Ammon's horn (tissue), 1 donor: Measurements from ENCODE around the gene JAG1.

Experiments used
- DNase-seq: peaks from one replicate; pipeline ENCODE4 v3.0.0-alpha.2; 2016; ENCODE audit warnings: low spot score

Gene JAG1

DNA sequence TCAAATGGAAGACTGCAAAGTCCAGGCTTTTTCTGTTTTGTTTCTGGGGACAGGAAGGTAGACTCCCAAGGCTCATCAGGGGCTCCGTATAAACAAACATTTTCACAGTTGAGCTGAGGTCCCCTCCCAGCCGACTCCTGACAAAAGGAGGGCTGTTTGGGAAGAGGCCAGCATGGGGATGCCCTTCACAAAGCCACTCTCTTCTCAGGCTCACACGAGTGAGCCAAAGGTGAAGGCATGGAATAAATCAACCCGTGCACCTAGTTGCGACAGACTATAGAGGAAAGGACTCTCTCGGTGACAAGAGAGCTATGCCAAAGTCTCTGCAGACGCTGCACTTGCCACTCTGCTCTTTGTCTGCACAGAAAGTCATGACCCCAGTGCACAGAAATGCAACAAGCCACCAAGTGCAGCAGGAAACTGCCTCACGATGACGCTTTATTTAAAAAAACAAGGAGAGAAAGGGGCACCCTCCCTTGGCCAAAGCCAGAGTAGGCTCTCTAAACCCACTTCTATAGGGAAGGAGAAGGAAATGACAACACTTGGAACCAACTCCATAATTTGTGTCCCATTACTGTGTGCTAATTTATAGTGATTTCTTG lies 21.0 kb downstream of the JAG1 start:
- no peak for DNase-seq

DNA sequence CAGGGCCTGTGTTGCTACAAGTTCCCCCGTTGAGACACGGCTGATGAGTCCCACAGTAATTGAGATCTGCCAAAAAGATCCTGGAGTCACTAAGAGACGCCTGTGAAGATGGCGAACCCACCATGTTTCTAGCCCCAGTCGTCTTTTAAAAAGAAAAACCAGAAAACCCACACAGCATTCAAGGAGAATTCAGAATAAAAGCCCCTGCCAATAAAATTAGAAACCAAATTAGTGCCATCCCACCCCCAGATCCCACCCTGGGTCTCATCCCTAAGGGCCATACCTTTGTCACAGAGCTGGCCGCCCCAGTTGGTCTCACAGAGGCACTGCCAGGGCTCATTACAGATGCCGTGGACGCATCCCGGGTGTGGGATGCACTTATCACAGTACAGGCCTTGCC lies 21.6 kb downstream of the JAG1 start:
- DNase-seq: no peak

- DNase-seq: no peak
These were observed 22.4 kb downstream of the JAG1 start for GRCh38 chr20:10651227-10651990.

- DNase-seq: no peak
These were observed 24.0 kb downstream of the JAG1 start for GRCh38 chr20:10649797-10650160.

DNA sequence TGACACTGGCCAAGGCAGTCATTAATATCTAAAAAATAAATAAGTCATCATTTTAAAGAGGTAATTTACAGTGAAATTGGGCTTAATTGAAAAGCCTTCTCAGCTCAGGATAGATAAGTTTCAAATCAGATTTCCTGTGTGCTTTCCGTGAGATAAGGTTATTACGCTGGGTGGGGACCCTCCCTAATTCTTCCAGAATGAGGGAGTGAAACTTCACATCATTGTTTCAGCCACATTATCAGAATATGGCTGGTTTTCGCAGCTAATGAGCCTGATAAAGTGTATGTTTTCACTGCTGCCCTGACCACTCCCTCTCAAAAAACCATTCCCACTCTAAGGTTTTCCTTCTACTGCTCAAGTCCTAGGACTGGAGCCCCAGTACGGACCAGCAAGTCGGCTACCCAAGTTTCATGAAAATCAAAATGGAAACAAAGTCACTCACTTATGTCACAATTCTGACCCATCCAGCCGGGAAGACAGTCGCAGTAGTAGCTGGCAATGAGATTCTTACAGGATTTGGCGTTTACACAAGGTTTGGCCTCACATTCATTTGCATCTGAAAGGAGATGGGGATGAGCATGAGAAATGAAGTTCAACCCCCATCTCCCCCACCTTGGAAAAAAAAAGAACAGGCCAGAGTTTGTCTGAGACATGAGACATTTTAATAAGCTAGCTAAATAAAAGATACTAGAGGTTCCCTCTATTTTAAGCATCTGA lies 24.6 kb downstream of the JAG1 start:
- DNase-seq: no peak

- DNase-seq: no peak
These were observed 25.1 kb downstream of the JAG1 start for GRCh38 chr20:10648651-10649050.

GRCh38 chr20:10647909-10648308 lies 25.9 kb downstream of the JAG1 start:
- DNase-seq: no peak

DNA sequence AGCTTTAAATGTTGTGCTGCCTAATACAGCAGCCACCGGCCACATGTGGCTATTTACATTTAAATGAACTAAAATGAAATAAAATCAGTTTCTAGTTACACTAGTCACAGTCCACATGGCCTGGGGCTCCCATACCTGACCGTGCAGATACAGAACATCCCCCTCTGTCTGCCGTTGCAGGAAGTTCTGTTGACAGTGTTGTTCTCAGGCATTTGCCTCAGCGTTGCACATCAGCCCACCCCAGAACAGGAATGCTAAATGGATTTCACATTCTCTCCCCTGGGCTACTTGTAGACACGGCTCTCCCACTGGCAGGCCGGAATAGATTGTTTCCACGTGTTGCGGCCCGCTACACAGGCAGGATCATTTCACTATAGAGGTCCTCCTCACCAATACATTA lies 26.3 kb downstream of the JAG1 start:
- no peak for DNase-seq

DNA sequence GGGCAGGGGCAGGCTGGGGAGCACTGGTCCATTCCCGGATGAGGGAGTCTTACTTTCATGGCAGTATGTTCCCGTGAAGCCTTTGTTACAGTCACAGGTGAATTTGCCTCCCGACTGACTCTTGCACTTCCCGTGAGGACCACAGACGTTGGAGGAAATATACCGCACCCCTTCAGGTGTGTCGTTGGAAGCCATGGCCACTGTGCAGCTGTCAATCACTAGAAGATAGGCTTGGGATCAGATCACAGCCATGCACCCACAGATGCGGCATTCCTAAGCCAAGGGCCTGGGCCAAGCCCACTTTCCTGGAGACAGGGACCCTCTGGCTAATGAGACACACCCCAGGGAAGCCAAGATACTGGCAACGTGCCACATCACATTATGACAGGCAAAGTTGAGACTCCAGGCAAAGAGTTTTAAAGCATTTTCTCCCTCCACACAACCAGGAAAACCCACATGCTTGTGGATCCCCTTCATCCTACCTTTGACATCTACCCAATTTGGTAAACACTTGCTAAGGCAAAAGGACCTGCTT lies 26.8 kb downstream of the JAG1 start:
- no peak for DNase-seq

DNA sequence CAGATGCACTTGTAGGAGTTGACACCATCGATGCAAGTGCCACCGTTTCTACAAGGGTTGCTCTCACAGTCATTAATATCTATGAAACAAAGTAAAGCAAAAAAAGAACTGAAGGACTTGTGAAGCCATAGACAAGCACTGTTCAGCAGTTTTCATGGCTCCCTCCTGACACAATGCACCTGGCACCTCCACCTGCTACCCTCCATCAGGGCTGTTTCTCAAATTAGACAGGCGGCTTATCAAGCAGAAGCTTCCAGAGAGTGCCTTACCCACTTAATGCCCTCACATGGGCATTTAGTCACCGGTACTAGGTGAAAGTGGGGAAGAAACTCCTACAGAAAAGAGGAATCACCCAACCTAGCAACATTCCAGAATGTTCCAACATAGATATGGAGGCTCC lies 27.8 kb downstream of the JAG1 start:
- no peak for DNase-seq

GRCh38 chr20:10645205-10645570 lies 28.6 kb downstream of the JAG1 start:
- DNase-seq: no peak

GRCh38 chr20:10644458-10645204 lies 29.2 kb downstream of the JAG1 start:
- no peak for DNase-seq

DNA sequence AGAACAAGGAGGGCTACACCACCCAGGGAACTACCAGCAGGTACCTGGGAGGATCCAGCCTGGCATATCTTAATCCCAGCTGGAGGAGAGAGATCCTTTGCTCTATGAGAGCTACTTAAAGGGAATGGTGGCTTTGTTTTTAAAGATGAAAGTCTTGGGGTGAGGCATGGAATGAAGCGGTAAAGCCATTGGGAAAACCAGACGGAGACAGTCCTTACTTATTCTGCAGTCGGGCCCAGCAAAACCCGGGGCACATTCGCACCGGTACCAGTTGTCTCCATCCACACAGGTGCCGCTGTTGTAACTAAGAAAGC lies 30.3 kb downstream of the JAG1 start:
- no peak for DNase-seq

DNA sequence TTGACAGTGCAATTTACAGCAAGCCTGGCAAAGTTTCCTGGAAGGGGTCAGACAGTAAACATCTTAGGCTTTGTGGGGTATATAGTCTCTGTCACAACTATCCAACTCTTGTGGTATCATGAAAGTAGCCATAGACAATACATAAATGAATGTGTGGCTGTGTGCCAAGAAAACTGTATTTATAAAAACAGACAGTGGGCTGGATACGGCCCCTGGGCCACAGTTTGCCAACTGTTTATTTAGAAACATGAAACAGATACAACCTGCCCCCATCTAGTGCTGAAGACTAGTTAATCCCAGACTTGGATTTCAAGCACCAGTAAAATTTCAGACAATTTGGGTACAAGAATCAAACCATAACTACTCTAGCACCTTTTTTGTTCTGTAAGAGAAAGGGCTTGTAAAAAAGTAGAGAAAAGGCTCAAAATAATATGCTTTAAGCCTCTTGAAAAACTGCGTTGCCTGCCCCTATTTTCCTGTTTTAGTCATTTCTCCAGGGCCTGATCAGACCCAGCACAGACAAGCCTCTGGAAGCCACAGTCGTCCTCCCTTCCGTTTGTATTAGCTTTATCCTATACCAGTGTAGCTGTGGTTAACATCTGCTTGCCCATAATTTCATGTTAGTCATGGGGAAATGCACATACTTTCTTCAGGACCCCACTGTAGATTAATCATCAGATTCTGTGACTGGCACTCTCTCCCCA lies 30.8 kb downstream of the JAG1 start:
- DNase-seq: no peak

- DNase-seq: no peak
These were observed 31.9 kb downstream of the JAG1 start for GRCh38 chr20:10641893-10642292.

- no peak for DNase-seq
These were observed 32.3 kb downstream of the JAG1 start for GRCh38 chr20:10641467-10641866.

GRCh38 chr20:10640897-10641296 lies 32.9 kb downstream of the JAG1 start:
- DNase-seq: no peak

DNA sequence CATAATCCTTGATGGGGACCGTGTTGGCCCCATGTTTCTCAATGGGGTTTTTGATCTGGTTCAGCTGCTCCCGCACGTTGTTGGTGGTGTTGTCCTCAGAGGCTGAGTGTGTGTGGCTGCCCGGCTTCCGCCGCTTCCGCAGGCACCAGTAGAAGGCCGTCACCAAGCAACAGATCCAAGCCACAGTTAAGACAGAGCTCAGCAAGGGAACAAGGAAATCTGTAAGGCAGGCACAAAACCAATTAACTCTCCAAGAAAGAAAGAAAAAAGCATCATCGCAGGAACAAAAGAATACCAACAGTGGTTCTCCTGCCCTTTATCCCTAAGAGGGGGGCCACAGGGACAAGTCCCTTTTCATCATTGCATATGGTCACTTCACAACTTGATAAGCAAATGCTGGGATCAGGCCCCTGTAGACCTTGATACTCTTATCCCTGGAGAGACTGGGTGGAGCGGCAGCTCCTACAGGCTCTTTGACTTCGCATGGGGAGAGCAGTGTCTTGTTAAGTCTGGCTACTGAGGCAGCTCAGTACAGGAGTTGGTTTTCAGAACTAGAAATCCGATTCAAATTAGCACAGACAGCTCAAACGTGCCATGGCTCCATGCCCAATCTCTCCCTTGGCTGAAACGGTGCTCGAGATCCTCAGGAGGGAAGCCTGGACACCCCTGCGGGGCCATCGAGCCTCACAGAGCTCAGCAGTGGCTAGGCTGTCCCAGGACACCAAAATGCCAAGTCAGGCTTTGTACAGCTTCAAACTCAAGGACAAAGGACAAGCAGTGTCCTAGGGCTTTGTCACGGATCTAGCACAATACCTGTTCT lies 33.9 kb downstream of the JAG1 start:
- DNase-seq: peak; percentile 72

- no peak for DNase-seq
These were observed 34.6 kb downstream of the JAG1 start for GRCh38 chr20:10639077-10639736.

GRCh38 chr20:10637563-10637962 lies 36.2 kb downstream of the JAG1 start:
- DNase-seq: no peak
